Mesodermal cell (in vitro differentiated cells): ENCODE results near the gene SLC25A30.
"Not testable (repeated sequence)": the region's sequence is repeated elsewhere in the genome, so short reads cannot be mapped to it uniquely, and the experiment has no call there.

Source experiments
- H3K27ac ChIP-seq: 2 replicates; pipeline ENCODE4 v1.7.0; 2013; ENCODE audit warnings: mild to moderate bottlenecking, low read depth, low read length, moderate library complexity; ENCODE audit not compliant: severe bottlenecking
- H3K36me3 ChIP-seq: 2 replicates; pipeline ENCODE4 v1.7.1; 2013; ENCODE audit warnings: mild to moderate bottlenecking, low read length, moderate library complexity; ENCODE audit not compliant: control insufficient read depth, insufficient read depth
- H3K4me1 ChIP-seq: one replicate; pipeline ENCODE4 v1.7.1; 2013; ENCODE audit warnings: mild to moderate bottlenecking, low read length; ENCODE audit not compliant: insufficient read depth, control insufficient read depth, poor library complexity, severe bottlenecking
- H3K4me3 ChIP-seq: 2 replicates; pipeline ENCODE4 v1.7.0; 2013; ENCODE audit warnings: low read length, control low read depth, mild to moderate bottlenecking; ENCODE audit not compliant: insufficient read depth, poor library complexity, severe bottlenecking; ENCODE audit errors: extremely low read depth
- H3K9me3 ChIP-seq: 2 replicates; pipeline ENCODE4 v1.7.1; 2013; ENCODE audit warnings: mild to moderate bottlenecking, low read length, moderate library complexity; ENCODE audit not compliant: control insufficient read depth
- WGBS, 2 experiments: methylation state at CpG; one replicate each; pipeline ENCODE4 v1.1.5; 2013; ENCODE audit warnings: missing lambda C conversion rate in 2 of 2; ENCODE audit not compliant: insufficient coverage in 2 of 2; 5-methylcytosine and 5-hydroxymethylcytosine counted together

The SLC25A30 gene

GRCh38 chr13:45391926-45392325 is 26.2 kb downstream of the SLC25A30 start:
- H3K4me1 ChIP-seq = peaks cover 18% of the 10 kb centered on the region
- no peak overlapping the region for H3K27ac ChIP-seq
- WGBS, 2 experiments = 90 to 95% methylated on average over 3 to 5 of the region's 6 CpGs
- peaks cover 17% of the 10 kb centered on the region for H3K36me3 ChIP-seq
- H3K9me3 ChIP-seq = no peaks in the 10 kb centered on the region
- H3K4me3 ChIP-seq = no peak overlapping the region

- not testable (repeated sequence) for H3K4me3 ChIP-seq, H3K27ac ChIP-seq, H3K9me3 ChIP-seq
- H3K4me1 ChIP-seq = peaks cover 11% of the 10 kb centered on the region
- 92 to 100% methylated on average over 2 of the region's 37 CpGs for WGBS, 2 experiments
- H3K36me3 ChIP-seq = peaks cover 20% of the 10 kb centered on the region
These were observed 27.0 kb downstream of the SLC25A30 start for GRCh38 chr13:45391128-45391527.

- not testable (repeated sequence) for H3K4me3 ChIP-seq, H3K4me1 ChIP-seq, H3K9me3 ChIP-seq, H3K27ac ChIP-seq
- H3K36me3 ChIP-seq = peaks cover 17% of the 10 kb centered on the region
- WGBS, 2 experiments = 92 to 93% methylated on average over 3 to 6 of the region's 9 CpGs
These were observed 27.8 kb downstream of the SLC25A30 start for GRCh38 chr13:45390348-45390747.

- Histone ChIP-seq H3K4me1 (no peaks in the 10 kb centered on the region), H3K4me3 (no peak overlapping the region), H3K27ac (no peak overlapping the region), H3K36me3 (peaks cover 27% of the 10 kb centered on the region), H3K9me3 (no peaks in the 10 kb centered on the region)
- WGBS, 2 experiments = 100% methylated on average over 4 of the region's 4 CpGs
These were observed 29.5 kb downstream of the SLC25A30 start for GRCh38 chr13:45388664-45389063.

- H3K9me3 ChIP-seq, H3K4me3 ChIP-seq, H3K27ac ChIP-seq, H3K4me1 ChIP-seq: not testable (repeated sequence)
- WGBS, 2 experiments = 95% methylated on average over 14 to 17 of the region's 17 CpGs
- H3K36me3 ChIP-seq = peaks cover 26% of the 10 kb centered on the region
These were observed 31.1 kb downstream of the SLC25A30 start for GRCh38 chr13:45386892-45387575.

- 84 to 94% methylated on average over 3 to 5 of the region's 5 CpGs for WGBS, 2 experiments
- Histone ChIP-seq H3K4me3 (no peak overlapping the region), H3K36me3 (peaks cover 23% of the 10 kb centered on the region), H3K4me1 (no peaks in the 10 kb centered on the region), H3K9me3 (no peaks in the 10 kb centered on the region), H3K27ac (no peak overlapping the region)
These were observed 32.1 kb downstream of the SLC25A30 start for GRCh38 chr13:45385907-45386553.

- no peaks in the 10 kb centered on the region for H3K4me1 ChIP-seq
- H3K36me3 ChIP-seq = peaks cover 23% of the 10 kb centered on the region
- no peaks in the 10 kb centered on the region for H3K9me3 ChIP-seq
- no peak overlapping the region for H3K4me3 ChIP-seq
- WGBS, 2 experiments = 93 to 96% methylated on average over 4 of the region's 5 CpGs
- H3K27ac ChIP-seq = no peak overlapping the region
These were observed 32.9 kb downstream of the SLC25A30 start for GRCh38 chr13:45385320-45385719.

GRCh38 chr13:45384474-45385174 is 33.5 kb downstream of the SLC25A30 start:
- Histone ChIP-seq H3K27ac (no peak overlapping the region), H3K4me1 (no peaks in the 10 kb centered on the region), H3K4me3 (no peak overlapping the region), H3K9me3 (no peaks in the 10 kb centered on the region), H3K36me3 (peaks cover 23% of the 10 kb centered on the region)
- WGBS, 2 experiments = 94 to 100% methylated on average over 2 of the region's 4 CpGs

GRCh38 chr13:45382739-45383138 is 35.4 kb downstream of the SLC25A30 start:
- not testable (repeated sequence) for H3K9me3 ChIP-seq, H3K4me3 ChIP-seq, H3K27ac ChIP-seq, H3K4me1 ChIP-seq
- peaks cover 21% of the 10 kb centered on the region for H3K36me3 ChIP-seq
- WGBS, 2 experiments = 85% methylated on average over 2 to 3 of the region's 8 CpGs

GRCh38 chr13:45381196-45381595 is 37.0 kb downstream of the SLC25A30 start:
- no CpG with 5 or more reads among the region's 12 CpGs for WGBS, 2 experiments

GRCh38 chr13:45380708-45381107 is 37.5 kb downstream of the SLC25A30 start:
- H3K9me3 ChIP-seq, H3K4me3 ChIP-seq, H3K27ac ChIP-seq, H3K4me1 ChIP-seq: not testable (repeated sequence)
- 90 to 96% methylated on average over 5 of the region's 8 CpGs for WGBS, 2 experiments
- H3K36me3 ChIP-seq = peaks cover 13% of the 10 kb centered on the region

More at GRCh38 chr13:45381196-45381595, 37.0 kb downstream of the SLC25A30 start:
- no peaks in the 10 kb centered on the region for H3K9me3 ChIP-seq
- H3K27ac ChIP-seq = no peak overlapping the region
- H3K4me3 ChIP-seq = no peak overlapping the region
- no peaks in the 10 kb centered on the region for H3K4me1 ChIP-seq
- peaks cover 13% of the 10 kb centered on the region for H3K36me3 ChIP-seq
